ENCODE results near the gene TAX1BP3. TPM values are rescaled to one million over a fixed set of nuclear protein-coding genes. Genes with fewer than 3 reads are reported as not detected.

Gene TAX1BP3
- total RNA-seq, 1 donor from 2014 or later: 148 TPM

DNA sequence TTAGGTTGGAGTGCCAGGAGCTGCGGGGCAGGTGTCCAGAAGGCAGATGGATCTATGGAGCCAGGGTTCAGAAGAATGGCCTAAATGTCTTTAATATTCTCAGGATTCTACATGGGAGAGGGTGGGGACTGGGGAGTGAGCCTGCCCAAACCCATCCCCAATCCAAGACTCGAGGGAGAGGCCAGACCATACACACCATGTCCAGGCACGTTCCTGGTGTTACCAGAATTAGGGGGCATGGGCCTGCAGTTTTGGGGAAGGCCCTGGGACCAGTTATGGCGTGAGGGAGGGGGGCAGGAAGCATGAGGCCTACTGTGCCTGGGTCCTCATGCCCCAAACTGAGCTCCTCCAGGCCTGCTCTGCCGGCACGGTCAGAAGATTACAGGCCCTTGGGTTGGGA, 1.9 kb downstream of the TAX1BP3 start:
- peaks cover 21% of the 10 kb centered on the region for H3K27me3 Mint-ChIP-seq (ENCODE audit: unreplicated experiment)
- H3K36me3 Mint-ChIP-seq (ENCODE audit: low read depth, unreplicated experiment): peaks cover 21% of the 10 kb centered on the region
- peak overlapping the region; percentile 57 for H3K27ac Mint-ChIP-seq (ENCODE audit: unreplicated experiment)
- TF ChIP-seq CTCF (IDR thresholded peaks at IDR 0.05; ENCODE audit: unreplicated experiment): no peak
- no peaks in the 10 kb centered on the region for H3K9me3 Mint-ChIP-seq (ENCODE audit: unreplicated experiment)
- no peak for DNase-seq (ENCODE audit: low spot score)
- peak overlapping the region; percentile 81 for H3K4me3 Mint-ChIP-seq (ENCODE audit: unreplicated experiment)
- H3K4me1 Mint-ChIP-seq (ENCODE audit: unreplicated experiment): peaks cover 19% of the 10 kb centered on the region

DNA sequence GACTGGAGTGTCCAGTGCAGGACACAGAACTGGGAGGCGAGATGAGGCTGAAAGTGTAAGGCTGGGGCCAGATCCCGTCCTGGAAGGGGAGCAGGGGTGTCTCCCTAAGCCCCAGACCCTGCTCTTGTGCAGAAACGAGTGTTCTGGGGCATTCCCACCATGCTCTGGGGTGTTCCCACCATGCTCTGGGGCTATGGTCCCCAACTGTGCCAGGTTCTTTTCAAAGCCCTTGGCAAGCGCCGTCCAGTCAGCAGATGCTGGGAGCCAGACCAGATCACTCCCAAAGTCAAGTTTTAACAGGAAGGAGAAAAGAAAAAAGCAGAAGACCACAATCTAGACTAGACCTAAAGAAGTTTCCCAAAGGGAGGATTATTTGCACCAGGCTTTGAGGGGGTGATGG, 2.5 kb downstream of the TAX1BP3 start:
- Mint-ChIP-seq H3K27ac (ENCODE audit: unreplicated experiment) (peak overlapping the region; percentile 57), H3K9me3 (ENCODE audit: unreplicated experiment) (no peaks in the 10 kb centered on the region), H3K4me1 (ENCODE audit: unreplicated experiment) (peaks cover 19% of the 10 kb centered on the region)

DNA sequence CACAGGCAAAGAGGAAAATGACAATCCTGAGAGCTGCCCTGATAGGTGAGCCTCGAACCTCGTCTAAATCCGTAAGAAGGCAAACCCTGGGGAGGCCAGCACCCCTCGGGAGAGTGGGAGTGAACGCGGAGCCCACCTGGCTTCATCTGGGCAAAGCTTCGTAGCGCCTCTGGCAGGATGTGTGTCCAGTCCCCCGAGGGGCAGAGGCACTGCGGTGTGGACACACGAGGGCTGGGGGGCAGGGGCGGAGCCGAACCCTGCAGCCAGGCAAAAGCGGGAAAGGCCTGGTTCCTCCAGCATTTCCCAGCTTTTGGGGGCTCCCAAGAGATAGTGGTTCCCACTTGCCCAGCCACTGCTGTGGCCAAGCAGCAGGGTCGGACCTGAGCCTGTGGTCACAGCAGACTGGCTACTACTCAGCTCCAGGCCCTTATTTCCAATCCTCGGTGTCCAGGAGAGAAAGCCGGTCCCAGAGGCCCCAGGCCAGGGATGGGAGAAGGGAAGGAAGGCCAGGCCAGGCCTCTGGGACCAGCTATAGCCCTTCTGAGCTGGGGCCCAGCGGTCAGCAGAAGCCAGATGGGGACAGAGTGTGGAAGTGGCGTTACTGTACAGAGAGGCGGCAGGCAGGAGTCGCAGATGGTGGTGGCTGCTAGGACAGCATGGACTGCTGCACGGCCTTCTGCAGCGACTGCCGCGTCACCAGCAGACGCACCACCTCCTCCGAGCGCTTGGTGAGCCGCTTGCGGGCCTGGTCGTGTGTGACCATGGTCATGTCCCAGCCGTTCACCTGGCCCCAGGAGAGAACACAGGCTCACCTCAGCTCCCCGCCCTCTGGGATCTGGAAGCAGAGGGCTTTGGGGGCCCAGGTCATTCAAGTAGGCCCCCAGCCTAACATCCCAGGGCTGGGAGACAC, 5.0 kb downstream of the TAX1BP3 start:
- no peak overlapping the region for H3K4me3 Mint-ChIP-seq (ENCODE audit: unreplicated experiment)
- H3K9me3 Mint-ChIP-seq (ENCODE audit: unreplicated experiment): no peaks in the 10 kb centered on the region
- no peak for TF ChIP-seq CTCF (IDR thresholded peaks at IDR 0.05; ENCODE audit: unreplicated experiment)
- peaks cover 24% of the 10 kb centered on the region for H3K27me3 Mint-ChIP-seq (ENCODE audit: unreplicated experiment)
- no peak for DNase-seq (ENCODE audit: low spot score)
- H3K27ac Mint-ChIP-seq (ENCODE audit: unreplicated experiment): no peak overlapping the region
- H3K4me1 Mint-ChIP-seq (ENCODE audit: unreplicated experiment): peaks cover 11% of the 10 kb centered on the region
- H3K36me3 Mint-ChIP-seq (ENCODE audit: low read depth, unreplicated experiment): peaks cover 21% of the 10 kb centered on the region

More for the DNA sequence above, 2.5 kb downstream of the TAX1BP3 start:
- H3K4me3 Mint-ChIP-seq (ENCODE audit: unreplicated experiment): peak overlapping the region; percentile 81
- TF ChIP-seq CTCF (IDR thresholded peaks at IDR 0.05; ENCODE audit: unreplicated experiment): no peak
- no peak for DNase-seq (ENCODE audit: low spot score)
- peaks cover 24% of the 10 kb centered on the region for H3K27me3 Mint-ChIP-seq (ENCODE audit: unreplicated experiment)
- H3K36me3 Mint-ChIP-seq (ENCODE audit: low read depth, unreplicated experiment): peaks cover 21% of the 10 kb centered on the region

- TF ChIP-seq CTCF (IDR thresholded peaks at IDR 0.05; ENCODE audit: unreplicated experiment): no peak
- peaks cover 16% of the 10 kb centered on the region for H3K36me3 Mint-ChIP-seq (ENCODE audit: low read depth, unreplicated experiment)
- no peaks in the 10 kb centered on the region for H3K9me3 Mint-ChIP-seq (ENCODE audit: unreplicated experiment)
- no peak overlapping the region for H3K27ac Mint-ChIP-seq (ENCODE audit: unreplicated experiment)
- H3K4me3 Mint-ChIP-seq (ENCODE audit: unreplicated experiment): no peak overlapping the region
- H3K27me3 Mint-ChIP-seq (ENCODE audit: unreplicated experiment): peaks cover 14% of the 10 kb centered on the region
- no peak for DNase-seq (ENCODE audit: low spot score)
- H3K4me1 Mint-ChIP-seq (ENCODE audit: unreplicated experiment): no peaks in the 10 kb centered on the region
Observed at GRCh38 chr17:3660311-3660891, 8.0 kb downstream of the TAX1BP3 start.
